Activated B cell treated with CpG ODN at 0.5 μM for 24 hours (primary cell): Measurements from ENCODE around the gene SRGN. TPM values are rescaled to one million over a fixed set of nuclear protein-coding genes. Genes with fewer than 3 reads are reported as not detected.

Source experiments
- ATAC-seq: fragments of 200-7000 bp; cut with Tn5 transposase; one replicate; pipeline ENCODE4 v1.10.0; 2021; ENCODE audit warnings: low read depth, mild to moderate bottlenecking, moderate library complexity
- CTCF ChIA-PET: fragments of 350-600 bp; sonication (Branson Sonifier 250); formaldehyde crosslinking; loops from one replicate; lab custom pipeline; 2021; ENCODE audit warnings: antibody characterized with exemption; lab: Charles Lee
- POLR2A ChIA-PET: fragments of 350-600 bp; sonication (Branson Sonifier 250); formaldehyde crosslinking; loops from one replicate; lab custom pipeline; 2021; ENCODE audit warnings: antibody characterized with exemption; lab: Charles Lee
- DNase-seq: peaks from one replicate; pipeline ENCODE4 v3.0.0; 2022
- H3K27ac Mint-ChIP-seq: one replicate; pipeline ENCODE4 v1.8.0; 2020; ENCODE audit warnings: mixed read lengths
- H3K27me3 Mint-ChIP-seq: one replicate; pipeline ENCODE4 v1.8.0; 2021; ENCODE audit warnings: mixed read lengths
- H3K36me3 Mint-ChIP-seq: one replicate; pipeline ENCODE4 v1.8.0; 2021; ENCODE audit warnings: low read depth, mixed read lengths
- H3K4me1 Mint-ChIP-seq: one replicate; pipeline ENCODE4 v1.8.0; 2021; ENCODE audit warnings: mixed read lengths
- H3K4me3 Mint-ChIP-seq: one replicate; pipeline ENCODE4 v1.8.0; 2020; ENCODE audit warnings: mild to moderate bottlenecking, mixed read lengths
- H3K9me3 Mint-ChIP-seq: one replicate; pipeline ENCODE4 v1.8.0; 2020; ENCODE audit warnings: mixed read lengths
- intact Hi-C: fragments of 100-400 bp; cut with micrococcal nuclease; formaldehyde crosslinking; loops from one replicate; pipeline ENCODE4 v1.15.1; 2024
- total RNA-seq: library from RNA; stranded (reverse); gene quantifications from 2 replicates; pipeline ENCODE4 v1.2.3, GENCODE V29; 2022
- TF ChIP-seq, protein P1 (sequence below): fragments of 200-600 bp; IDR thresholded peaks from one replicate; pipeline ENCODE4 v1.8.0; 2022; ENCODE audit warnings: antibody characterized with exemption, mild to moderate bottlenecking

The SRGN gene
- total RNA-seq, 1 donor from 2014 or later: 91.4 TPM

DNA sequence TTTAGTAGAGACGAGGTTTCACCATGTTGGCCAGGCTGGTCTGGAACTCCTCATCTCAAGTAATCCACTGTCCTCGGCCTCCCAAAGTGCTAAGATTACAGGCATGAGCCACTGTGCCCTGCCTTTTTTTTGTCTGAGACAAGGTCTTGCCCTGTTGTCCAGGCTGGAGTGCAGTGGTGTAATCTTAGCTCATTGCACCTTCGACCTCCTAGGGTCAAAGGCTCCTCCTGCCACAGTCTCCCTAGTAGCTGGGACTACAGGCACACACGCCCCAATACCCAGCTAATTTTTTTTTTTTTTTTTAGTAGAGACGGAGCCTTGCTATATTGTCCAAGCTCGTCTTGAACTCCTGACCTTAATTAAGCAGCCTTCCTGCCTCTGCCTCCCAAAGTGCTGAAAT lies 65.3 kb downstream of the SRGN start:
- ChIA-PET CTCF (no interaction called here), POLR2A (no interaction called here)
- peaks cover under 1% of the 10 kb centered on the region for H3K4me1 Mint-ChIP-seq
- DNase-seq: no peak
- H3K9me3 Mint-ChIP-seq: no peaks in the 10 kb centered on the region
- H3K27ac Mint-ChIP-seq: no peak overlapping the region
- TF ChIP-seq, protein P1, sequence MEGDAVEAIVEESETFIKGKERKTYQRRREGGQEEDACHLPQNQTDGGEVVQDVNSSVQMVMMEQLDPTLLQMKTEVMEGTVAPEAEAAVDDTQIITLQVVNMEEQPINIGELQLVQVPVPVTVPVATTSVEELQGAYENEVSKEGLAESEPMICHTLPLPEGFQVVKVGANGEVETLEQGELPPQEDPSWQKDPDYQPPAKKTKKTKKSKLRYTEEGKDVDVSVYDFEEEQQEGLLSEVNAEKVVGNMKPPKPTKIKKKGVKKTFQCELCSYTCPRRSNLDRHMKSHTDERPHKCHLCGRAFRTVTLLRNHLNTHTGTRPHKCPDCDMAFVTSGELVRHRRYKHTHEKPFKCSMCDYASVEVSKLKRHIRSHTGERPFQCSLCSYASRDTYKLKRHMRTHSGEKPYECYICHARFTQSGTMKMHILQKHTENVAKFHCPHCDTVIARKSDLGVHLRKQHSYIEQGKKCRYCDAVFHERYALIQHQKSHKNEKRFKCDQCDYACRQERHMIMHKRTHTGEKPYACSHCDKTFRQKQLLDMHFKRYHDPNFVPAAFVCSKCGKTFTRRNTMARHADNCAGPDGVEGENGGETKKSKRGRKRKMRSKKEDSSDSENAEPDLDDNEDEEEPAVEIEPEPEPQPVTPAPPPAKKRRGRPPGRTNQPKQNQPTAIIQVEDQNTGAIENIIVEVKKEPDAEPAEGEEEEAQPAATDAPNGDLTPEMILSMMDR: no peak
- H3K36me3 Mint-ChIP-seq: peaks cover 26% of the 10 kb centered on the region
- H3K4me3 Mint-ChIP-seq: no peak overlapping the region
- intact Hi-C loops: no loop called here
- H3K27me3 Mint-ChIP-seq: no peaks in the 10 kb centered on the region
- ATAC-seq: no peak

Other genes starting within 250 kb of the SRGN start
- 36.3 and 41.7 TPM in 2 replicates for gene DDX50, start 186.8 kb upstream of the SRGN start, total RNA-seq
- 111 and 112 TPM in 2 replicates for gene DDX21, start 131.9 kb upstream of the SRGN start, total RNA-seq
- gene KIFBP, start 99.3 kb upstream of the SRGN start, total RNA-seq: 6.5 and 7.7 TPM in 2 replicates
- 25.9 and 29.5 TPM in 2 replicates for gene VPS26A, start 36.1 kb downstream of the SRGN start, total RNA-seq
- 38.7 and 49.1 TPM in 2 replicates for gene SUPV3L1, start 92.1 kb downstream of the SRGN start, total RNA-seq
- gene HKDC1, start 132.2 kb downstream of the SRGN start, total RNA-seq: not detected in 2 replicates
- gene HK1, start 190.4 kb downstream of the SRGN start, total RNA-seq: 47.2 and 52.1 TPM in 2 replicates